Measurements from ENCODE around the gene ABO. TPM values are rescaled to one million over a fixed set of nuclear protein-coding genes. Genes with fewer than 3 reads are reported as not detected.
"Not testable (repeated sequence)": the region's sequence is repeated elsewhere in the genome, so short reads cannot be mapped to it uniquely, and the experiment has no call there.

Gene ABO
- total and polyA plus RNA-seq, 4 donors, result 0.28 to 2.9 (median 0.60) TPM

DNA sequence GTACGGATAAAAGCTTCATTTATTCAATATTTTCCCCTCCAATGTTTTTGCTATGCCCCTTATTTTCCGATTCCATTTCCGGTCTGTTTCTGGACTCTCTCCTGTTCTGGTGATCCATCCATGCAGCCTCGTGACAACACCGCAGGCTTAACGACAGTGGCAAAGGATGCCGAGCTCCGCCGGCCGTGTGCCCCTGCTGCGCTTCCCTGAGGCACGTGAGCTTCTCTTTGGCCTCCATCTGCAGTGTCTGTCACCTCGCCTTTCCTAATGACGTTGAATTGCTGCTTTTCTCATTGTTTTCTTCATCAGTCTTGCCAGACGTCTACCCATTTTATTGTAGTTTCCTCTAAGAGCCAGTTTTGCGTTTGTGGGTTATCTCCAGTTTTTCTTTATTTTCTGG lies 32.3 kb upstream of the ABO start:
- DNase-seq (ENCODE audit: low read depth in 4 of 6, low spot score in 6 of 6), result peak in 2 of 6 donors; percentile 1 to 17
- 58% methylated on average over 13 of the region's 16 CpGs for WGBS (ENCODE audit: insufficient coverage)

DNA sequence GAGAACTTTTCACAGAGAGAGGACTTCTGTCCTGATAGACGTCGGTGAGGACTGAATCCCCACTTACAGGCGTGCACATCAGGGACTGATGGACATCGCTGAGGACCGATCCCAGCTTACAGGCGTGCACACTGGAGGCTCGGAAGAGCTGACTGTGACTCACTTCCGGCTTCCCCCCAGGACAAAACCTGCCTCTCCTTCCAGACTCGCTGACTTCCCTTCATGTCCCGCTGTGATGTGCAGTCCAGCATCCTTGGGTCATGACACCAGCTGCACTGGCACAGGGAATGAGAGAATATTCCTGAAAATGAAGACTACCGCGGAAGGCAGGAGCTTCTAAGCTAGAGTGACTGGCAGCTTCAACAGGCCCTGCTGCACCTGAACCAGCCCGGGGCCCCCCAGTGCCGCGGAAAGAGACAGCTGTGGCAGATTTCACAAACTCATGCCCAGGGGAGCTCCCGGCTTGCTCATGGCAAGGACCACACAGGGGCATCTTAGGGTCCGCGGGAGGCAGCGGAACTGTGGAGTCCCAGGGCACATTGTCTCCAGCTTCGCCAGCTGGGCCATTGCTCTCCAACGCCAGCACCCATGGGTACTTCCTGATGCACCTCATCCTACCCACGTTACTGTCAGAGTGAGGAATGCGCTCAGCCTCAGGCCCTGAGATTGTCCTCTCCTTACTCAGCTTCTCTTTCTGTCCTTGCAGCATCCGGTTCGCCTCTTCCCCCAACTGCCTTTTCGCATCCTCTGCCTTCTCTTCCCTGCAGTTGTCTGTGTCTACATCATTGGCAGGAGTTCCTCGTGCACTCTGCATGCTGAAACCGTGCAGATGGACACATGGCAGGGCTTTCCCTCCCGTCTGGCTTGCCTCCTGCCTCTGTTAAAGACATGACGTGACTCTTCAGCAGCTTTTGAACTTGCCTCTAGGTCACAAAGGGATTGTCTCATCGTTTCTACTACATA lies 31.5 kb upstream of the ABO start:
- Histone ChIP-seq H3K4me1 (ENCODE audit: control insufficient read depth, insufficient read depth, low read length) (no peaks in the 10 kb centered on the region), H3K9me3 (ENCODE audit: control insufficient read depth, insufficient read depth, low read length) (no peaks in the 10 kb centered on the region), H3K27ac (ENCODE audit: low read depth, low read length) (no peak overlapping the region), H3K27me3 (ENCODE audit: control insufficient read depth, insufficient read depth, low read length) (no peaks in the 10 kb centered on the region), H3K36me3 (ENCODE audit: control insufficient read depth, insufficient read depth, low read length) (no peaks in the 10 kb centered on the region), H3K4me3 (ENCODE audit: low read depth, low read length) (no peak overlapping the region)
- peak in 2 of 6 donors; percentile 43 to 90 for DNase-seq (ENCODE audit: low read depth in 4 of 6, low spot score in 6 of 6)
- 73% methylated on average over 28 of the region's 31 CpGs for WGBS (ENCODE audit: insufficient coverage)

More for the DNA sequence above, 32.3 kb upstream of the ABO start:
- Histone ChIP-seq H3K27ac (ENCODE audit: low read depth, low read length) (no peak overlapping the region), H3K27me3 (ENCODE audit: control insufficient read depth, insufficient read depth, low read length) (no peaks in the 10 kb centered on the region), H3K36me3 (ENCODE audit: control insufficient read depth, insufficient read depth, low read length) (no peaks in the 10 kb centered on the region), H3K4me1 (ENCODE audit: control insufficient read depth, insufficient read depth, low read length) (no peaks in the 10 kb centered on the region), H3K4me3 (ENCODE audit: low read depth, low read length) (no peak overlapping the region), H3K9me3 (ENCODE audit: control insufficient read depth, insufficient read depth, low read length) (no peaks in the 10 kb centered on the region)

DNA sequence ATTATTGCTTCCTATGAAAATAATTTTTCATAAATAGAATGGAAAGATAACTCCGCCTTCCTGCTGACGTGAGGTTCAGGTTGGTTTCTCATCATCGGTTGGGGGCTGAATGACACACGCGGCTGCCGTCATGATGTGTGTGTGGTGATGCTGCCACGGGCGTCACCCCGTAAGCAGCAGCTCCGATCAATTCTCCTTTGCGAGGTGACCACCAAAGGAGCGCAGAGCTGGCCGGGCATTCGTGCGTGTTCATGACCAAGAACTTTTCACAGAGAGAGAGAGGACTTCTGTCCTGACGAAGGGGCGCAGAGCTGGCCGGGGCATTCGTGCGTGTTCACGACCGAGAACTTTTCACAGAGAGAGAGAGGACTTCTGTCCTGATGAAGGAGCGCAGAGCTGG lies 30.7 kb upstream of the ABO start:
- H3K4me3 ChIP-seq (ENCODE audit: low read depth, low read length), result no peak overlapping the region
- H3K27ac ChIP-seq (ENCODE audit: low read depth, low read length), result no peak overlapping the region
- H3K9me3 ChIP-seq (ENCODE audit: control insufficient read depth, insufficient read depth, low read length), result no peaks in the 10 kb centered on the region
- no peaks in the 10 kb centered on the region for H3K27me3 ChIP-seq (ENCODE audit: control insufficient read depth, insufficient read depth, low read length)
- WGBS (ENCODE audit: insufficient coverage), result 85% methylated on average over 23 of the region's 23 CpGs
- H3K36me3 ChIP-seq (ENCODE audit: control insufficient read depth, insufficient read depth, low read length), result no peaks in the 10 kb centered on the region
- no peaks in the 10 kb centered on the region for H3K4me1 ChIP-seq (ENCODE audit: control insufficient read depth, insufficient read depth, low read length)
- DNase-seq (ENCODE audit: low read depth in 4 of 6, low spot score in 6 of 6), result no peak

DNA sequence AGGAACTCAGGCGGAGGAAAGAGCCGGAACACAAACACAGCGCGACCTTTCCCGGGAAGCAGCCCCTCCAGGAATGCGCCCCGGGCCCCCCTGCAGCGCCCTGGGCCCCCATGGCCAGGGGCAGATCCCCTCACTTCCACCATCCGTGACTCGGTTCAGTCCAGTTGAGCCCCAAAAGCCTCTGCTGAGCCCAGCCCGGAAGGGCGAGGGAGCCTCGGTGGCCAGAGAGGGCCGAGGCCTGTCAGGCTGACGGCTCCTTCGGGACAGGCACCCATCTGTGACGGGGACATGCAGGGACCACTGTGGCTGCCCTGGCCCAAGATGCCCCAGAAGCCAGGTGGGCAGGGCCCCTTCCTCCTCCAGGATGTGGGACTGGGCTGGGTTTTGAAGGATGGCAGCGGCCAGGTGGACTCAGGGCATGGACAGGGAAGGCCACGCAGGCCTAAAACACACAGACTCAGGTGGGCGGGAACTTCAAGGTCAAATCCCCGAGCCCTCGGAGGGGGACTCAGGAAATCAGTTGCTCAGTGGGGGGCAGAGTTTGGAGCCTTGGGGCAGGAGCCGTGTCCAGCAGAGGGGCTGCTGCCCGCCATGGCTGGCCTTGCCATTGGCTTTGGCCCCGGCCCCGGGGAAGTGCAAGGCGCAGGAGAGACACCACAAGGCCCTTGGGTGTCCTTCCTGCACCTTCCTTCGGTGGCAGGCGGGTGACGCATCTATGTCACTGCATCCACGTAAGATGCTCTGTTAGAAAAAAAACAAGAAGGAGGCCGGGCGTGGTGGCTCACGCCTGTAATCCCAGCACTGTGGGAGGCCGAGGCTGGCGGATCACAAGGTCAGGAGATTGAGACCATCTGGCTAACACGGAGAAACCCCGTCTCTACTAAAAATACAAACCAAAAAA lies 29.7 kb upstream of the ABO start:
- no peaks in the 10 kb centered on the region for H3K4me1 ChIP-seq (ENCODE audit: control insufficient read depth, insufficient read depth, low read length)
- no peaks in the 10 kb centered on the region for H3K27me3 ChIP-seq (ENCODE audit: control insufficient read depth, insufficient read depth, low read length)
- H3K9me3 ChIP-seq (ENCODE audit: control insufficient read depth, insufficient read depth, low read length), result no peaks in the 10 kb centered on the region
- H3K4me3 ChIP-seq (ENCODE audit: low read depth, low read length), result no peak overlapping the region
- H3K36me3 ChIP-seq (ENCODE audit: control insufficient read depth, insufficient read depth, low read length), result no peaks in the 10 kb centered on the region
- DNase-seq (ENCODE audit: low read depth in 4 of 6, low spot score in 6 of 6), result no peak
- H3K27ac ChIP-seq (ENCODE audit: low read depth, low read length), result no peak overlapping the region
- 85% methylated on average over 35 of the region's 38 CpGs for WGBS (ENCODE audit: insufficient coverage)

DNA sequence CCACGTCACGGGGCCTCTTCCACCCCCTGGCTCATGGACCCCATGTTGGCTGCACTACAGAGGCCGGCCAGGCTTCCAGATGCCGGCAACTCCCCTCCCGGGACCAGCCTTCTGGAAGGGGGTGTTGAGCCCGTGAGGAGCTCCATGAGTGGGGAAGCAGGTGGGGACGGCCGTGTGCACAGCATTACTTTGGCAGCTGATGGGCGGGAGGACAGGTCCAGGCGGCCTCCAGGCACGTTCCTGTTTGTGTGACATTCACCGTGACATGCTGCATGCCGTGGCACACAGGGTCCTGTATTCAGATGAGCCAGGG lies 29.1 kb upstream of the ABO start:
- H3K9me3 ChIP-seq (ENCODE audit: control insufficient read depth, insufficient read depth, low read length), result no peaks in the 10 kb centered on the region
- H3K27me3 ChIP-seq (ENCODE audit: control insufficient read depth, insufficient read depth, low read length), result no peaks in the 10 kb centered on the region
- no peaks in the 10 kb centered on the region for H3K36me3 ChIP-seq (ENCODE audit: control insufficient read depth, insufficient read depth, low read length)
- 49% methylated on average over 13 of the region's 13 CpGs for WGBS (ENCODE audit: insufficient coverage)
- H3K4me3 ChIP-seq (ENCODE audit: low read depth, low read length), result no peak overlapping the region
- H3K27ac ChIP-seq (ENCODE audit: low read depth, low read length), result no peak overlapping the region
- no peak for DNase-seq (ENCODE audit: low read depth in 4 of 6, low spot score in 6 of 6)
- no peaks in the 10 kb centered on the region for H3K4me1 ChIP-seq (ENCODE audit: control insufficient read depth, insufficient read depth, low read length)

DNA sequence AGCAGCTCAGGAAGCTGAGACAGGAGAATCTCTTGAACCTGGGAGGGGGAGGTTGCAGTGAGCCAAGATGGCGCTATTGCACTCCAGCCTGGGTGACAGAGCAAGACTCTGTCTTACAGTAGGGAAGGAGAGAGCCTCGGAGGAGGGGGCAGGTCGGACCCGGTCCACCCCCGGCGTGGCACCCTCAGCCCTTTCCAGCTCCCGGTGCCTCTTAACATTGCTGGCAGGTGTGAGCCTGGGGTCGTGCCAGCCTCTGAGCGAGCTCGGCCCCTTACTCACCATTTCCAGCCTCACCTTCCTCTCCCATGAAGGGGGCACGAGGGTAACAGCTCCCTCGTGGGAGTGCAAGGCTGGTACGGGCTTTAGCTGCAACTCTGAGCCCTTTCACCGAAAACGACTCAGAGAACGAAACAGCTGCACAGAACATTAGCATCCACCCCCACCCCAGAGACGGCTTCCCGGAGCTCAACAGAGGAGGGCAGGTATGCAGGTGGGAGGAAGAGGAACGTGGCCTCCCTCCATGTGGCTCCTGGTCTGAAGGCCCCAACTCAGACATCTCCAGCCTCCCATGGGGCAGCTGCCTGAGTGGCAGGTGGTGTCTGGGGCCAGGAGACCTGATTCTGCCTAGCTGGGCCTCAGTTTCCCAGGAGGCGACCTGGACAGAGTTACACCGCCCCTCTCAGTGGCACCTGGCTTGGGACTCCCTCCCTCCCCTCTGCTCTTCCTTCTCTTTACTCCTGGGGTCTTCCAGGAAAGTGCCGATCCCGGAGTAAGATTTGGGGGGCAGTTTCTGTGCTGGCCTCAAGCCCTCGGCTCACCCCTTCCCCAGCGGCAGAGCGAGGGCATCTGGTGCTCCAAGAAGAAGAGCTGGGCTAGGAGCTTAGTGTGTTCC lies 28.5 kb upstream of the ABO start:
- 82% methylated on average over 16 of the region's 26 CpGs for WGBS (ENCODE audit: insufficient coverage)
- H3K36me3 ChIP-seq (ENCODE audit: control insufficient read depth, insufficient read depth, low read length), result no peaks in the 10 kb centered on the region
- no peak overlapping the region for H3K4me3 ChIP-seq (ENCODE audit: low read depth, low read length)
- H3K9me3 ChIP-seq (ENCODE audit: control insufficient read depth, insufficient read depth, low read length), result no peaks in the 10 kb centered on the region
- DNase-seq (ENCODE audit: low read depth in 4 of 6, low spot score in 6 of 6), result no peak
- H3K4me1 ChIP-seq (ENCODE audit: control insufficient read depth, insufficient read depth, low read length), result no peaks in the 10 kb centered on the region
- no peaks in the 10 kb centered on the region for H3K27me3 ChIP-seq (ENCODE audit: control insufficient read depth, insufficient read depth, low read length)
- H3K27ac ChIP-seq (ENCODE audit: low read depth, low read length), result no peak overlapping the region

DNA sequence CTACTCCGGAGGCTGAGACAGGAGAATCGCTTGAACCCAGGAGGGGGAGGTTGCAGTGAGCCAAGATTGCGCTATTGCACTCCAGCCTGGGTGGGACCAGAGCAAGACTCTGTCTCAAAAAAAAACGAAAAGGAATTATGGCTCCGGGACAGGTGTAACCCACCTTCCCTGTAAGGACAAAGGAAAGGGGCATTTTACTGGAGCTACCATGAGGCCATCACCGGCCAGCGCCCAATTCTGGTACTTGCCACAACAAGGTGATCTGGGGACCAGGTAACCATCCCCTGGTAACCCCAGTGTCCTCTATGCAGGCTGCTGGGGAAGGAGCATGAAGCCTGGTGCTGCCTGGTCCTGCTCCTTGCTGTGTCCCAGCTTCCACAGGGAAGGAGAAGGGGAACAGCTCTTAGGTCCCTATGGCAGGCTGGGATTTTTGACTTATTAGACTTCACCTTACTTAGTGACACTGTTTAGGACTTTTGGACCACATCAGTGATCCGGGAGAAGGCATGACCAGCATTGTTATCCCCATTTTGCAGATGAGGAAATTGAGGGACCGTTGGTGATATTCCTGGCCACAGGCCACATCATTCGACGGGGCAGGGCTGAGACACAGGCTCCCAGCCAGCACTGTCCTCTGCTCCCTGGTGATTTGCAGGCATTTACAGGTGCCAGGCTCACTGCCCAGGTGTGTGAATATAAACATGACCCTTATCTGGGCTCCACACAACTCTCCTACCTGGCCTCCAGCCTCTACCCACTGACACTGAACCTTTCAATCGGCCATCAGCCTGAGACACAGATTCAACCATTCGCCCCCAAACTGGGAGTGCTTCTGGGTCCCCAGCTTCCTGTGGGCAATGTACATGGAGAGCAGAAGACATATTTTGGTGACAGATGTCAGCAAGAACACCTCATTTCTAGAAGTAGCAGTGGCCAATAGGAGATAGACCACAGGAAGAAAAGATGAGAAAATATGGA lies 26.5 kb upstream of the ABO start:
- 93% methylated on average over 13 of the region's 13 CpGs for WGBS (ENCODE audit: insufficient coverage)
- DNase-seq (ENCODE audit: low read depth in 4 of 6, low spot score in 6 of 6), result no peak
- Histone ChIP-seq H3K4me1 (ENCODE audit: control insufficient read depth, insufficient read depth, low read length) (no peaks in the 10 kb centered on the region), H3K27ac (ENCODE audit: low read depth, low read length) (no peak overlapping the region), H3K36me3 (ENCODE audit: control insufficient read depth, insufficient read depth, low read length) (no peaks in the 10 kb centered on the region), H3K9me3 (ENCODE audit: control insufficient read depth, insufficient read depth, low read length) (no peaks in the 10 kb centered on the region), H3K27me3 (ENCODE audit: control insufficient read depth, insufficient read depth, low read length) (no peaks in the 10 kb centered on the region), H3K4me3 (ENCODE audit: low read depth, low read length) (no peak overlapping the region)

DNA sequence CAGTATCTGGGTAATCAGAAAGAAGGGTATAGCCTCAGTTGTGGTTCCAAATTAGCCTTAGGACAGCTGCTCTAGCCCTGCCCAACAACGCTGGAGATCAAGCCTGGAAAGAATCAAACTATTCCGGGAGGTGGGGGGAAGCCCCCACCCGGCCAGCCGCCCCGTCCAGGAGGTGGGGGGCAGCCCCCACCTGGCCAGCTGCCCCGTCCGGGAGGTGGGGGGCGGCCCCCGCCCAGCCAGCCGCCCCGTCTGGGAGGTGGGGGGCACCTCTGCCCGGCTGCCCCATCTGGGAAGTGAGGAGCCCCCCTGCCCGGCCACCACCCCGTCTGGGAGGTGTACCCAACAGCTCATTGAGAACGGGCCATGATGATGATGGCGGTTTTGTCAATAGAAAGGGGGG lies 25.0 kb upstream of the ABO start:
- not testable (repeated sequence) for H3K9me3 ChIP-seq (ENCODE audit: control insufficient read depth, insufficient read depth, low read length); H3K4me3 ChIP-seq (ENCODE audit: low read depth, low read length); H3K36me3 ChIP-seq (ENCODE audit: control insufficient read depth, insufficient read depth, low read length); H3K27ac ChIP-seq (ENCODE audit: low read depth, low read length); H3K4me1 ChIP-seq (ENCODE audit: control insufficient read depth, insufficient read depth, low read length); DNase-seq (ENCODE audit: low read depth in 4 of 6, low spot score in 6 of 6); H3K27me3 ChIP-seq (ENCODE audit: control insufficient read depth, insufficient read depth, low read length)
- 80% methylated on average over 13 of the region's 16 CpGs for WGBS (ENCODE audit: insufficient coverage)

Measured in spinal cord (tissue), 10 donors.